Progenitor cell of endocrine pancreas (in vitro differentiated cells): ENCODE measurements around the gene SPATA3. TPM values are rescaled to one million over a fixed set of nuclear protein-coding genes. Genes with fewer than 3 reads are reported as not detected.

Experiments
- DNase-seq: peaks from one replicate; pipeline ENCODE4 v3.0.0; 2021; ENCODE audit warnings: low spot score; ENCODE audit not compliant: unreplicated experiment
- H3K27ac Mint-ChIP-seq: 2 replicates; pipeline ENCODE4 v1.8.0; 2021; ENCODE audit warnings: mild to moderate bottlenecking, moderate library complexity, mixed read lengths
- H3K27me3 Mint-ChIP-seq: 2 replicates; pipeline ENCODE4 v1.8.0; 2021; ENCODE audit warnings: mixed read lengths
- H3K36me3 Mint-ChIP-seq: 2 replicates; pipeline ENCODE4 v1.8.0; 2022; ENCODE audit warnings: mixed read lengths; ENCODE audit not compliant: insufficient read depth
- H3K4me1 Mint-ChIP-seq: 2 replicates; pipeline ENCODE4 v1.8.0; 2021; ENCODE audit warnings: low read depth, mixed read lengths
- H3K4me3 Mint-ChIP-seq: 2 replicates; pipeline ENCODE4 v1.8.0; 2021; ENCODE audit warnings: low read depth, mild to moderate bottlenecking, moderate library complexity, mixed read lengths
- H3K9me3 Mint-ChIP-seq: 2 replicates; pipeline ENCODE4 v1.8.0; 2021; ENCODE audit warnings: low read depth, mixed read lengths
- total RNA-seq: library from RNA; stranded (reverse); gene quantifications from 2 replicates; pipeline ENCODE4 v1.2.1, GENCODE V29; 2021
- TF ChIP-seq, protein P1 (sequence below): fragments of 200-600 bp; sonication (generic); IDR thresholded peaks from one replicate; pipeline ENCODE4 v1.5.0; 2021; ENCODE audit warnings: antibody characterized with exemption, mild to moderate bottlenecking; ENCODE audit not compliant: unreplicated experiment

Gene SPATA3
- total RNA-seq, 1 donor from 2014 or later, result not detected

DNA sequence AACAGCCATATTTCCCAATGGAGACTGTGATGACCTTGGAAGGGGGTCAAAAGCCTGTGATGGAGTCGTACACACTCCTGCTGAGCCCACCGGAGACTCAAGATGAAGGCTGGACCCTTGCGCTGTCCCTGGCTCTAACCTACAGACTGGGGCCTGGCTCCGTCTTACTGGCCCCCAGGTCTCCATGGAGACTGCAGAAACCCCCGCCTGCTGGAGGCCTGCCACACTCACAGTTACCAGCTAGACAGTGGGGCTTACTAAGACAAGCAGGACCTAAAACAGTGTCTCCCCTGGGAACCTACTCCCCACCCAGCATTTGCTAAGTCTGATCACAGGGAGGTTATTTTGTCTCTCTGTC lies 51.0 kb downstream of the SPATA3 start:
- TF ChIP-seq, protein P1, sequence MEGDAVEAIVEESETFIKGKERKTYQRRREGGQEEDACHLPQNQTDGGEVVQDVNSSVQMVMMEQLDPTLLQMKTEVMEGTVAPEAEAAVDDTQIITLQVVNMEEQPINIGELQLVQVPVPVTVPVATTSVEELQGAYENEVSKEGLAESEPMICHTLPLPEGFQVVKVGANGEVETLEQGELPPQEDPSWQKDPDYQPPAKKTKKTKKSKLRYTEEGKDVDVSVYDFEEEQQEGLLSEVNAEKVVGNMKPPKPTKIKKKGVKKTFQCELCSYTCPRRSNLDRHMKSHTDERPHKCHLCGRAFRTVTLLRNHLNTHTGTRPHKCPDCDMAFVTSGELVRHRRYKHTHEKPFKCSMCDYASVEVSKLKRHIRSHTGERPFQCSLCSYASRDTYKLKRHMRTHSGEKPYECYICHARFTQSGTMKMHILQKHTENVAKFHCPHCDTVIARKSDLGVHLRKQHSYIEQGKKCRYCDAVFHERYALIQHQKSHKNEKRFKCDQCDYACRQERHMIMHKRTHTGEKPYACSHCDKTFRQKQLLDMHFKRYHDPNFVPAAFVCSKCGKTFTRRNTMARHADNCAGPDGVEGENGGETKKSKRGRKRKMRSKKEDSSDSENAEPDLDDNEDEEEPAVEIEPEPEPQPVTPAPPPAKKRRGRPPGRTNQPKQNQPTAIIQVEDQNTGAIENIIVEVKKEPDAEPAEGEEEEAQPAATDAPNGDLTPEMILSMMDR, result no peak
- no peak for DNase-seq
- no peaks in the 10 kb centered on the region for H3K27me3 Mint-ChIP-seq
- no peak overlapping the region for H3K4me3 Mint-ChIP-seq
- H3K27ac Mint-ChIP-seq, result no peak overlapping the region
- H3K9me3 Mint-ChIP-seq, result no peaks in the 10 kb centered on the region
- H3K4me1 Mint-ChIP-seq, result peaks cover 32% of the 10 kb centered on the region
- H3K36me3 Mint-ChIP-seq, result no peaks in the 10 kb centered on the region

DNA sequence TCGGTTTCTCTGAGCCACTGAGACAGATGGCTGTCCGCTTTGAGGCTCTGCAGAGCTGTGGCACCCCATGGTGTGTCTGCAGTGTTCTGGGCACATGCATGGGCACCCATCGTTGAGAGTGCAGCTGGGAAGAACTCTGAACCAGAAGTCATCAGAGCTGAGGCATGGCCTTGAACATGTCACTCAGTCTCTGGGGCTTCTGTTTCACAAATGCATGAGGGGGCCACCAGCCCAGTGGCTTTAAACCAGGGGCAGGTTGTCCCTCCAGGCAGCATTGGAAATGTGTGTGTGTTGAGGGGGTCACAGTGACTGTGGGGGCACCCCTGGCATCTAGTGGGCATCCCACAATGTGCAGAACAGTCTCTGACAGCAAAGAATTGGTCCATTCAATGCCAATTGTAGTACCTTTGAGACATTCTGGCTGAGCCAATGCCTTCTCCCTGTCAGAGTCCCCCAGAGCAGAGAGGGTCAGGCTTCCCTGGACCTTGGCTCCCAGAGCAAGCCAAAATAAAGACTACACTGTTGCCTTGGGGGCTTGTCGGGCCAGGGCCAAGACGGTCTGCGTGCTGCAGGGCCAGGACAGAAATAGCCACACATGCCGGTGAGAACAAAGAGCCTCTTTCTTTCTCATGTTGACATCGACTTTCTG lies 51.5 kb downstream of the SPATA3 start:
- H3K4me3 Mint-ChIP-seq, result no peak overlapping the region
- peak overlapping the region; percentile 49 for H3K27ac Mint-ChIP-seq
- TF ChIP-seq, protein P1, result no peak
- H3K4me1 Mint-ChIP-seq, result peaks cover 37% of the 10 kb centered on the region
- H3K9me3 Mint-ChIP-seq, result no peaks in the 10 kb centered on the region
- H3K27me3 Mint-ChIP-seq, result no peaks in the 10 kb centered on the region
- DNase-seq, result no peak
- no peaks in the 10 kb centered on the region for H3K36me3 Mint-ChIP-seq

DNA sequence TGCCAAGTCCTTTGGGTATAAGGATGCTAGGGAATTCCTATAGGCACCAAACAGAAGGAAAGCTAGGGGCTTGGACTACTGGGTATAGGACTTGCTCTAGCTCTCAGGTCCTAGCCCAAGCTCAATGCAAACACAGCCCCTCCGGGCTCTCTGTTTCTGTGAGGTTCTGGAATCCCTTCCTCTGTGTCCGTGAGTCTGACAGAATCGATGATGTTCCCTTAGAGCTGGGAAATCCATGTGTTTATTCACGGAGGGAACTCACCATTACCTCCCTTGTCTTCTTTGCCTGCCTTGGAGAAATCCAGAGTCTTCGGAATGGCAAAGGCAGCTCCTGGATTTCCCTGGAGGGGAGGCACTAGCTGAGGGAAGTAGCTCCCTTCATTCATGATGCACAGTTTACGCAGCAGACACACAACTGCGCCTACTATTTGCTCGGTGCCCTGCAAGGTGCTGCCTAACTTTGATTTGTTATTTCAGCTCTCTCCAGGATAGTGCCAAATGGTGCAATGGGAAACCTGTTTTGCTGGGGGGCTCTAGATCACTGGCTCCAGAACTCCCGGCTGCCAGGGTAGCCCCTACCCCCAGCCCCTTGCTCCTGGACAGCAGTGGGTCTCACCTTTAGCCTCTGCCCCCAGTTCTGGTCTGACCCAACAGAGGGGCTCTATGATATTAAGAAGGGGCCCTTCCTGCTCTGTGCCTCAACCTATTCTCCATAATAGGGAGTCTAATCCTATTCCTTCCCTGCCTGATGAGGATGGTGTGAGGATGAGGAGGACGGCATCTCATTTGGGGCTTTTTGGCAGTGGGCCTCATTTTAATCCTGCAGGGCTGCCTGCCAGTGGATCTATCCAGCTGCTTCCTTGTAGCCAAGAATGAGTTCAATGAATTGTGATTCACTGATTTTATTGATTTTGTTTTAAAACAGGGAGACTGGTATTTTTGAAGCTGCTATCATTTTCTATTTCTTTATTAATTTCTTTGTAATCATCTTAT lies 52.3 kb downstream of the SPATA3 start:
- H3K4me3 Mint-ChIP-seq, result no peak overlapping the region

DNA sequence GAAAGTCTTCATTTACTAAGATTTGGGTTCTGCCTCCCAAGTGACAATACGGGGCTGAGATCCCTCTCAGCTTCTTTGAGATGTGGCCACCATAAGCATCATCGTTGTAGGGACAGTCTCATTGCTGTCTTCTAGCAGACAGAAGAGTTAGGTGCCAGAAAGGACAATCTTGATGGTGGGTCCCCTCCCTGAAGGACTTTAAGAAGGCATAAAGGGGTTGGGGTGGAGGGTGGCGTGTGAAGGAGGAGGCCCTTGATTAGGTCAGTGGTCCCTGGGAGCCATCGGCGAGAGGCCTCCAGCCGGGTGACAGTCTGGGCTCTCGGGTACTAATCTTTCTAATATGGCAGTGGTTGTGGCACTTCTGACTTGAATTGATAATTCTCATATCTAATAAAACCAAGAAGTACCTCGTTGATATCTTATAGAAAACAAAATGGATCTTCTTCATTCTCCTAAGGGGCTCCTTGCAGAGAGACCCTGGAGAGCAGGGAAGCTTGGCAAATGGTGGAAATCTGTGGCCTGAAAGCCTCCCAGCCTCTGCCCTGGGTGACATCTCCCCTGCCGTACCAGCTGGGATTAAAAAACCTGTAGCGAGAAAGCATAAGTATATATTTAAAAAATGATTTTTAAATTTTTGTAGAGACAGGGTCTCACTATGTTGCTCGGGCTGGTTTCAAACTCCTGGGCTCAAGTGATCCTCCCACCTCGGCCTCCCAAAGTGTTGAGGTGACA lies 53.5 kb downstream of the SPATA3 start:
- Mint-ChIP-seq H3K4me1 (peaks cover 42% of the 10 kb centered on the region), H3K9me3 (no peaks in the 10 kb centered on the region), H3K36me3 (no peaks in the 10 kb centered on the region), H3K27me3 (peaks cover 4% of the 10 kb centered on the region), H3K4me3 (peak overlapping the region; percentile 63), H3K27ac (peak overlapping the region; percentile 97)
- TF ChIP-seq, protein P1, result no peak
- DNase-seq, result no peak

More for the DNA sequence above, 52.3 kb downstream of the SPATA3 start:
- H3K9me3 Mint-ChIP-seq, result no peaks in the 10 kb centered on the region
- TF ChIP-seq, protein P1, result no peak
- peaks cover 42% of the 10 kb centered on the region for H3K4me1 Mint-ChIP-seq
- H3K36me3 Mint-ChIP-seq, result no peaks in the 10 kb centered on the region
- H3K27ac Mint-ChIP-seq, result no peak overlapping the region
- DNase-seq, result no peak
- H3K27me3 Mint-ChIP-seq, result no peaks in the 10 kb centered on the region
